ENCODE results near the gene SIPA1L2. TPM values are rescaled to one million over a fixed set of nuclear protein-coding genes. Genes with fewer than 3 reads are reported as not detected.

The SIPA1L2 gene
- total RNA-seq, 1 experiment from 2014 or later = 3.4 TPM

GRCh38 chr1:232635279-232635678, 5.3 kb upstream of the SIPA1L2 start:
- CTCF ChIA-PET = no interaction called here
- no peak overlapping the region for H3K27ac ChIP-seq (ENCODE audit: low read depth, low read length, poor library complexity, severe bottlenecking)

GRCh38 chr1:232634096-232634495, 4.2 kb upstream of the SIPA1L2 start:
- ChIA-PET POLR2A (ENCODE audit: low non-redundant PET) (no interaction called here), CTCF (no interaction called here)
- TF ChIP-seq EZH2 (IDR thresholded peaks at IDR 0.05; ENCODE audit: borderline replicate concordance, low read depth, low read length, poor library complexity, severe bottlenecking) (no peak), CTCF (conservative IDR thresholded peaks at IDR 0.05; ENCODE audit: low read depth, low read length) (no peak)
- H3K4me1 ChIP-seq (ENCODE audit: insufficient read depth, low read length, poor library complexity, severe bottlenecking) = peaks cover 2% of the 10 kb centered on the region
- no peak overlapping the region for H3K27ac ChIP-seq (ENCODE audit: low read depth, low read length, poor library complexity, severe bottlenecking)
- no peaks in the 10 kb centered on the region for H3K36me3 ChIP-seq (ENCODE audit: insufficient read depth, low read length, poor library complexity, severe bottlenecking)
- no peaks in the 10 kb centered on the region for H3K9me3 ChIP-seq (ENCODE audit: low read depth, low read length, poor library complexity, severe bottlenecking)
- peaks cover under 1% of the 10 kb centered on the region for H3K27me3 ChIP-seq (replicated peaks; ENCODE audit: insufficient read depth, low read depth, low read length, poor library complexity)
- DNase-seq (ENCODE audit: low spot score) = no peak
- no peak overlapping the region for H3K4me3 ChIP-seq (ENCODE audit: low read depth, low read length, poor library complexity, severe bottlenecking)
- intact Hi-C loops (cut with micrococcal nuclease; ENCODE audit: unreplicated experiment) = loop anchor here (2.0 to 5.0 kb wide), 2 partner anchors 318 to 391 kb away; partner anchors contain the start of gene NTPCR
- no TSS peak for BruUV-seq (replicated peaks)

More at GRCh38 chr1:232635279-232635678, 5.3 kb upstream of the SIPA1L2 start:
- H3K27me3 ChIP-seq (replicated peaks; ENCODE audit: insufficient read depth, low read depth, low read length, poor library complexity) = no peaks in the 10 kb centered on the region
- intact Hi-C loops (cut with micrococcal nuclease; ENCODE audit: unreplicated experiment) = loop anchor here (1.0 to 5.0 kb wide), 4 partner anchors 247 to 606 kb away; no protein-coding TSS in a partner anchor
- H3K4me3 ChIP-seq (ENCODE audit: low read depth, low read length, poor library complexity, severe bottlenecking) = no peak overlapping the region
- TF ChIP-seq EZH2 (IDR thresholded peaks at IDR 0.05; ENCODE audit: borderline replicate concordance, low read depth, low read length, poor library complexity, severe bottlenecking) (no peak), CTCF (conservative IDR thresholded peaks at IDR 0.05; ENCODE audit: low read depth, low read length) (no peak)
- no peak for DNase-seq (ENCODE audit: low spot score)
- H3K36me3 ChIP-seq (ENCODE audit: insufficient read depth, low read length, poor library complexity, severe bottlenecking) = no peaks in the 10 kb centered on the region
- POLR2A ChIA-PET (ENCODE audit: low non-redundant PET) = no interaction called here
- no peaks in the 10 kb centered on the region for H3K9me3 ChIP-seq (ENCODE audit: low read depth, low read length, poor library complexity, severe bottlenecking)
- BruUV-seq (replicated peaks) = no TSS peak
- no peaks in the 10 kb centered on the region for H3K4me1 ChIP-seq (ENCODE audit: insufficient read depth, low read length, poor library complexity, severe bottlenecking)

- BruUV-seq (replicated peaks) = no TSS peak
- no peaks in the 10 kb centered on the region for H3K36me3 ChIP-seq (ENCODE audit: insufficient read depth, low read length, poor library complexity, severe bottlenecking)
- H3K27ac ChIP-seq (ENCODE audit: low read depth, low read length, poor library complexity, severe bottlenecking) = no peak overlapping the region
- H3K27me3 ChIP-seq (replicated peaks; ENCODE audit: insufficient read depth, low read depth, low read length, poor library complexity) = peaks cover 4% of the 10 kb centered on the region
- POLR2A ChIA-PET (ENCODE audit: low non-redundant PET) = no interaction called here
- no peak for TF ChIP-seq CTCF (conservative IDR thresholded peaks at IDR 0.05; ENCODE audit: low read depth, low read length)
- TF ChIP-seq EZH2 (IDR thresholded peaks at IDR 0.05; ENCODE audit: borderline replicate concordance, low read depth, low read length, poor library complexity, severe bottlenecking) = no peak
- H3K9me3 ChIP-seq (ENCODE audit: low read depth, low read length, poor library complexity, severe bottlenecking) = no peaks in the 10 kb centered on the region
- intact Hi-C loops (cut with micrococcal nuclease; ENCODE audit: unreplicated experiment) = loop anchor here (5.0 kb wide), 1 partner anchor 321 kb away; the partner anchor contains the start of gene NTPCR
- DNase-seq (ENCODE audit: low spot score) = no peak
- H3K4me3 ChIP-seq (ENCODE audit: low read depth, low read length, poor library complexity, severe bottlenecking) = peak overlapping the region; percentile 53
- H3K4me1 ChIP-seq (ENCODE audit: insufficient read depth, low read length, poor library complexity, severe bottlenecking) = peaks cover 10% of the 10 kb centered on the region
- CTCF ChIA-PET = no interaction called here
Measured at GRCh38 chr1:232630894-232631195, 912 bp upstream of the SIPA1L2 start.

All from A673 (cell line).